Spleen (tissue), 7 donors: Measurements from ENCODE around the gene GABBR2.

Experiments used
- POLR2AphosphoS5 ChIP-seq, 3 donors: sonication (generic); formaldehyde crosslinking; IDR thresholded peaks; one replicate each; pipeline ENCODE4 v1.5.1; 2017; ENCODE audit warnings: antibody characterized with exemption in 3 of 3
- TF ChIP-seq, protein P1 (sequence below), 11 experiments: fragments of 200-600 bp in 7 of 11; fragments of 450-650 bp in 4 of 11; sonication (generic) in 4 of 11; IDR thresholded peaks in 8 of 11; conservative IDR thresholded peaks in 3 of 11; 1 replicate in 7 of 11; 2 replicates in 4 of 11; pipeline versions ENCODE4 v1.4.0 to v1.8.0; 2016 to 2021; ENCODE audit warnings: antibody characterized with exemption in 11 of 11, inconsistent platforms in 4 of 11, mild to moderate bottlenecking in 1 of 11
- donor health status: DM: no; HTN: no; CAD: no; lungs with moderate emphysema.
- donor health status: DM: no; HTN: no; CAD: no.
- donor health status: DM: no; HTN: no; CAD: no.

DNA sequence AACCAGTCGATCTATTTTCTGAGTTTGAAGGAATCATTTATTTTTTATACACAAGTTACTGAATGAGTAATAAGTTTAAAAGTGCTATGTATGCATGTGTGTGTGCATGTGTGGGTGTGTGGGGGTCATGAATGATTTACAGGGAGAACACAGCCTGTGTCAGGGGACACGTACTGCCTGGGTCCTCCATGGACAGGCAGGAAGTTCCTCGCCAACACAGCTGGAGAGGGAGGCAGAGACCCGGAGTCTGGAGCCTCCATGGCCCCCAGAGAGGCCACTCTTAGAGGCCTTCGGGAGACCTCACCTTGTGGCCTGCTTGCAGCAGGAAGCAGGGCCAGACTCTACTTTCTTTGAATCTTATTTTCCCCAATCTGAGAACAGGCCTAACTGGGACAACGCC lies 144.7 kb downstream of the GABBR2 start:
- TF ChIP-seq, protein P1, sequence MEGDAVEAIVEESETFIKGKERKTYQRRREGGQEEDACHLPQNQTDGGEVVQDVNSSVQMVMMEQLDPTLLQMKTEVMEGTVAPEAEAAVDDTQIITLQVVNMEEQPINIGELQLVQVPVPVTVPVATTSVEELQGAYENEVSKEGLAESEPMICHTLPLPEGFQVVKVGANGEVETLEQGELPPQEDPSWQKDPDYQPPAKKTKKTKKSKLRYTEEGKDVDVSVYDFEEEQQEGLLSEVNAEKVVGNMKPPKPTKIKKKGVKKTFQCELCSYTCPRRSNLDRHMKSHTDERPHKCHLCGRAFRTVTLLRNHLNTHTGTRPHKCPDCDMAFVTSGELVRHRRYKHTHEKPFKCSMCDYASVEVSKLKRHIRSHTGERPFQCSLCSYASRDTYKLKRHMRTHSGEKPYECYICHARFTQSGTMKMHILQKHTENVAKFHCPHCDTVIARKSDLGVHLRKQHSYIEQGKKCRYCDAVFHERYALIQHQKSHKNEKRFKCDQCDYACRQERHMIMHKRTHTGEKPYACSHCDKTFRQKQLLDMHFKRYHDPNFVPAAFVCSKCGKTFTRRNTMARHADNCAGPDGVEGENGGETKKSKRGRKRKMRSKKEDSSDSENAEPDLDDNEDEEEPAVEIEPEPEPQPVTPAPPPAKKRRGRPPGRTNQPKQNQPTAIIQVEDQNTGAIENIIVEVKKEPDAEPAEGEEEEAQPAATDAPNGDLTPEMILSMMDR (IDR thresholded peaks at IDR 0.05 in 8 of 11, conservative IDR thresholded peaks at IDR 0.05 in 3 of 11): no peak
- TF ChIP-seq POLR2AphosphoS5 (IDR thresholded peaks at IDR 0.05): no peak
